Fibroblast of gingiva (primary cell): ENCODE measurements around the gene NR1D1.

Experiments
- DNase-seq: peaks from one replicate; pipeline ENCODE4 v3.0.0-alpha.2; 2011; ENCODE audit warnings: low read depth

The NR1D1 gene

GRCh38 chr17:40097087-40097486, 3.3 kb downstream of the NR1D1 start:
- DNase-seq = no peak

GRCh38 chr17:40095944-40096791, 4.2 kb downstream of the NR1D1 start:
- DNase-seq = peak; percentile 38

GRCh38 chr17:40095351-40095943, 4.9 kb downstream of the NR1D1 start:
- no peak for DNase-seq

GRCh38 chr17:40094874-40095273, 5.5 kb downstream of the NR1D1 start:
- no peak for DNase-seq

- no peak for DNase-seq
Observed at GRCh38 chr17:40093580-40094201, 6.7 kb downstream of the NR1D1 start.

- no peak for DNase-seq
Observed at GRCh38 chr17:40093005-40093579, 7.3 kb downstream of the NR1D1 start.

- no peak for DNase-seq
Observed at GRCh38 chr17:40092581-40092980, 7.8 kb downstream of the NR1D1 start.

- DNase-seq = no peak
Observed at GRCh38 chr17:40091691-40092397, 8.5 kb downstream of the NR1D1 start.

GRCh38 chr17:40090237-40091119, 9.9 kb downstream of the NR1D1 start:
- DNase-seq = no peak

GRCh38 chr17:40089077-40089895, 11.1 kb downstream of the NR1D1 start:
- no peak for DNase-seq

GRCh38 chr17:40087903-40088718, 12.3 kb downstream of the NR1D1 start:
- DNase-seq = no peak

- no peak for DNase-seq
Observed at GRCh38 chr17:40087049-40087794, 13.2 kb downstream of the NR1D1 start.

- no peak for DNase-seq
Observed at GRCh38 chr17:40086150-40087044, 14.0 kb downstream of the NR1D1 start.

- DNase-seq = no peak
Observed at GRCh38 chr17:40084477-40084876, 15.9 kb downstream of the NR1D1 start.

- no peak for DNase-seq
Observed at GRCh38 chr17:40079545-40079944, 20.8 kb downstream of the NR1D1 start.

- no peak for DNase-seq
Observed at GRCh38 chr17:40076591-40076990, 23.8 kb downstream of the NR1D1 start.

GRCh38 chr17:40075942-40076498, 24.4 kb downstream of the NR1D1 start:
- DNase-seq = no peak
